Renal cortical epithelial cell (primary cell): ENCODE results near the gene C1QB. TPM values are rescaled to one million over a fixed set of nuclear protein-coding genes. Genes with fewer than 3 reads are reported as not detected.
"Not testable (repeated sequence)": the region's sequence is repeated elsewhere in the genome, so short reads cannot be mapped to it uniquely, and the experiment has no call there.

ENCODE experiments used
- DNase-seq: peaks from one replicate; pipeline ENCODE4 v3.0.0-alpha.2; 2011; ENCODE audit warnings: low read depth
- total RNA-seq: library from RNA; depleted of rRNA; stranded (reverse); fragments of >200 nt; gene quantifications from 2 replicates; pipeline ENCODE4 v1.2.3, GENCODE V29; 2014

The C1QB gene
- total RNA-seq, 1 donor from 2014 or later: not detected

GRCh38 chr1:22697980-22698379, 44.9 kb downstream of the C1QB start:
- no peak for DNase-seq

GRCh38 chr1:22699681-22700520, 46.9 kb downstream of the C1QB start:
- DNase-seq: no peak

- no peak for DNase-seq
Measured at GRCh38 chr1:22702296-22703085, 49.5 kb downstream of the C1QB start.

GRCh38 chr1:22704440-22705067, 51.5 kb downstream of the C1QB start:
- peak; percentile 76 for DNase-seq

- DNase-seq: no peak
Measured at GRCh38 chr1:22705586-22705985, 52.5 kb downstream of the C1QB start.

- not testable (repeated sequence) for DNase-seq
Measured at GRCh38 chr1:22706100-22706499, 53.1 kb downstream of the C1QB start.

- DNase-seq: no peak
Measured at GRCh38 chr1:22708777-22709176, 55.7 kb downstream of the C1QB start.

- no peak for DNase-seq
Measured at GRCh38 chr1:22709227-22709626, 56.2 kb downstream of the C1QB start.

GRCh38 chr1:22709891-22710700, 57.1 kb downstream of the C1QB start:
- DNase-seq: peak; percentile 28

GRCh38 chr1:22710701-22711049, 57.6 kb downstream of the C1QB start, which contains the start of gene EPHB2:
Gene EPHB2 (plus strand): TSS chr1:22710839. CDS start chr1:22710983, 144 bp downstream.
- no peak for DNase-seq

- DNase-seq: no peak
Measured at GRCh38 chr1:22711071-22711470, 58.0 kb downstream of the C1QB start.

Other genes with a start within 250 kb of the C1QB start
- gene ZBTB40, start 201.4 kb upstream of the C1QB start, total RNA-seq: 4.5 and 15.0 TPM in 2 replicates
- not detected in 2 replicates for gene EPHA8, start 89.7 kb upstream of the C1QB start, total RNA-seq
- not detected in 2 replicates for gene C1QA, start 16.6 kb upstream of the C1QB start, total RNA-seq
- gene C1QC, start 9.6 kb upstream of the C1QB start, total RNA-seq: not detected in 2 replicates
- gene EPHB2, start 57.6 kb downstream of the C1QB start, total RNA-seq: 136 and 159 TPM in 2 replicates